Heart right ventricle (tissue), 16 donors: Measurements from ENCODE around the gene HORMAD2. TPM values are rescaled to one million over a fixed set of nuclear protein-coding genes. Genes with fewer than 3 reads are reported as not detected.

Experiments
- ATAC-seq, 8 donors: fragments of 200-7000 bp; cut with Tn5 transposase; one replicate each; pipeline ENCODE4 v1.9.1; 2020; ENCODE audit warnings: mild to moderate bottlenecking in 8 of 8, moderate library complexity in 8 of 8, moderate number of reproducible peaks in 1 of 8
- DNase-seq, 2 donors: peaks; one replicate each; pipeline ENCODE4 v3.0.0-alpha.2; 2020
- H3K27ac ChIP-seq, 10 donors: fragments of 200-600 bp; sonication (generic) in 2 of 10; one replicate each; pipeline versions ENCODE4 v1.5.0 to v1.8.0; 2020 to 2022; ENCODE audit warnings: mild to moderate bottlenecking in 3 of 10
- H3K27me3 ChIP-seq, 7 donors: fragments of 200-600 bp; one replicate each; pipeline ENCODE4 v1.8.0; 2021 to 2022; ENCODE audit warnings: mild to moderate bottlenecking in 2 of 7
- H3K36me3 ChIP-seq, 9 donors: fragments of 200-600 bp; sonication (generic) in 1 of 9; one replicate each; pipeline versions ENCODE4 v1.5.0 to v1.8.0; 2020 to 2022; ENCODE audit warnings: mild to moderate bottlenecking in 2 of 9
- H3K4me1 ChIP-seq, 9 donors: fragments of 200-600 bp; sonication (generic) in 1 of 9; one replicate each; pipeline versions ENCODE4 v1.5.0 to v1.8.0; 2020 to 2022; ENCODE audit warnings: mild to moderate bottlenecking in 4 of 9
- H3K4me3 ChIP-seq, 10 donors: fragments of 200-600 bp; sonication (generic) in 2 of 10; one replicate each; pipeline versions ENCODE4 v1.5.0 to v1.8.0; 2020 to 2022; ENCODE audit warnings: mild to moderate bottlenecking in 7 of 10, moderate library complexity in 2 of 10
- H3K9me3 ChIP-seq, 11 donors: fragments of 200-600 bp in 10 of 11; sonication (generic) in 2 of 11; one replicate each; pipeline versions ENCODE4 v1.5.0 to v1.8.0; 2013 to 2022; ENCODE audit warnings: mild to moderate bottlenecking in 2 of 11, control low read depth in 1 of 11, moderate library complexity in 1 of 11
- WGBS, 2 donors: extraction: QIAGEN DNeasy Blood & Tissue Kit; methylation state at CpG; one replicate each; pipeline ENCODE4 v1.1.7; 2013; ENCODE audit warnings: inconsistent platforms in 1 of 2; 5-methylcytosine and 5-hydroxymethylcytosine counted together
- intact Hi-C, 10 donors: fragments of 100-400 bp; cut with DNase I; formaldehyde crosslinking; loops; one replicate each; pipeline versions ENCODE4 v1.11.1 to v1.14.2; 2022
- polyA plus RNA-seq, 2 donors: library from polyadenylated mRNA; stranded (reverse); fragments of 200-250 nt; gene quantifications; one replicate each; pipeline ENCODE4 v1.2.3, GENCODE V29; 2013
- total RNA-seq, 10 donors: library from RNA; stranded (reverse); fragmentation: NEBNext Ultra II Directional in 3 of 10; extraction: Animal tissue kit (Norgen Biotek cat#: 25700) in 3 of 10; gene quantifications; one replicate each; pipeline versions ENCODE4 v1.2.1 to v1.2.4, GENCODE V29; 2021 to 2023
- TF ChIP-seq, protein P1 (sequence below), 9 donors: fragments of 200-600 bp; sonication (generic) in 2 of 9; IDR thresholded peaks; one replicate each; pipeline versions ENCODE4 v1.5.0 to v1.8.0; 2021 to 2022; ENCODE audit warnings: antibody characterized with exemption in 9 of 9, mild to moderate bottlenecking in 5 of 9, moderate library complexity in 1 of 9
- donor health status: Arrhythmogenic right ventricular cardiomyopathy.
- donor health status: ischemic (EF 13 %, LVEDD 7.1; RV severe dilation, severe dysfunction).
- donor health status: healthy with polysubstance abuse.
- donor health status: DM: no; HTN: yes; CAD: no.
- donor health status: DM: no; HTN: no; CAD: no.
- donor health status: ischemic (EF 25% LVEDD 6.9; RV normal size, moderate dysfunction).
- donor health status: ischemic (EF 25% LVEDD 5.7; RV mildly dilated, moderate dysfunction).
- donor health status: healthy.
- donor health status: DM: yes; HTN: yes; CAD: no.
- donor health status: Ischemic cardiomyopathy.
- donor health status: ischemic (EF 35%, LVEDD 5.7; RV mildly dilated, moderate dysfunction).
- donor health status: nonischemic (EF 11% LVEDD 7.7; RV severe dilation, severe dysfunction).
- donor health status: DM: yes; HTN: yes; CAD: no.
- donor health status: PGD.
- donor health status: ischemic (EF 29% LVEDD 5.4; RV normal size, mild dysfunction).
- donor health status: nonischemic (EF 23%, LVEDD 6.1; RV moderate dilation, normal function).

HORMAD2 gene
- total and polyA plus RNA-seq, 12 donors = not detected

DNA sequence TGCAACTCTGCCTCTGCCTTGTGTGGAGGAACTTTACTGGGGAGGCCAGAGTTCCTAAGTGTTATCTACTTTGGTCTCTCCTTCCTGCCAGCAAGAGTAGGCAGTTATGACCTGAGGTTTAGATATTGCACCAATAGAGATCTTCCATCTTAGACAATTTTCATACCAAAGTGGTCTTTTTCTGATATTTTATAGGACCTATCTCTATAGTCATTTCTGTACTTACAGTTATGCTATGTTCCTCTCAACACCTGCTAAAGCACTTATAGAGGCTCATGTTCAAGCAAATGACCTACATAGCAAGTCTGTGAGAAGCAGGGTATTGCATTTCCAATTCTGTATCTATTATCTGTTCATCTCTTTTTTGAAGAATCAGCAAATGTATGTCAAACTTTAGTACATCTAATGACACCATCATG is 80.8 kb downstream of the HORMAD2 start:
- peaks cover 0 to 38% (median 26%) of the 10 kb centered on the region in 7 donors for H3K27me3 ChIP-seq
- TF ChIP-seq, protein P1, sequence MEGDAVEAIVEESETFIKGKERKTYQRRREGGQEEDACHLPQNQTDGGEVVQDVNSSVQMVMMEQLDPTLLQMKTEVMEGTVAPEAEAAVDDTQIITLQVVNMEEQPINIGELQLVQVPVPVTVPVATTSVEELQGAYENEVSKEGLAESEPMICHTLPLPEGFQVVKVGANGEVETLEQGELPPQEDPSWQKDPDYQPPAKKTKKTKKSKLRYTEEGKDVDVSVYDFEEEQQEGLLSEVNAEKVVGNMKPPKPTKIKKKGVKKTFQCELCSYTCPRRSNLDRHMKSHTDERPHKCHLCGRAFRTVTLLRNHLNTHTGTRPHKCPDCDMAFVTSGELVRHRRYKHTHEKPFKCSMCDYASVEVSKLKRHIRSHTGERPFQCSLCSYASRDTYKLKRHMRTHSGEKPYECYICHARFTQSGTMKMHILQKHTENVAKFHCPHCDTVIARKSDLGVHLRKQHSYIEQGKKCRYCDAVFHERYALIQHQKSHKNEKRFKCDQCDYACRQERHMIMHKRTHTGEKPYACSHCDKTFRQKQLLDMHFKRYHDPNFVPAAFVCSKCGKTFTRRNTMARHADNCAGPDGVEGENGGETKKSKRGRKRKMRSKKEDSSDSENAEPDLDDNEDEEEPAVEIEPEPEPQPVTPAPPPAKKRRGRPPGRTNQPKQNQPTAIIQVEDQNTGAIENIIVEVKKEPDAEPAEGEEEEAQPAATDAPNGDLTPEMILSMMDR (IDR thresholded peaks at IDR 0.05) = no peak

DNA sequence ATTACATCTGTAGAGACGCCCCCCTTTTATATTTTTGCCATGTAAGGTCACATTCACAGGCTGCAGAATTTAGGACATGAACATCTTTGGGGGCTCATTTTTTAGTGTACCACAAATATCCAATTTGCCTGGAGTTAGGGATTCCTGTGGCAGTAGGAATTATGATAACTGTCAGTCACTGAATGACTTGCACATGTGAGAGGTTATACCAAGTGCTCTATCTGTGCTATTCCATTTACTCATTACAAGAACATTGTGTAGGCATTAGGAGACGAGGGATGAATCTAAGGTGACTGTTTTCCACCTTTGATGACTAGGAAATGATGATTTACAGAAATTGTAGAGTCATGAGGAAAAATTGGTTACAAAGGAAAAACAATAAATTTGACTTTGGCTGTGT is 87.0 kb downstream of the HORMAD2 start:
- Histone ChIP-seq H3K4me3 (no peak overlapping the region), H3K27ac (no peak overlapping the region), H3K4me1 (no peaks in the 10 kb centered on the region), H3K36me3 (no peaks in the 10 kb centered on the region), H3K9me3 (no peaks in the 10 kb centered on the region), H3K27me3 (peaks cover 0 to 81% (median 54%) of the 10 kb centered on the region in 7 donors)
- 74 to 82% methylated on average over 2 of the region's 2 CpGs for whole genome bisulfite sequencing, 2 donors
- no peak for ATAC-seq
- intact Hi-C loops = no loop called here
- TF ChIP-seq, protein P1 (IDR thresholded peaks at IDR 0.05) = no peak
- DNase-seq = no peak

More for the DNA sequence above, 80.8 kb downstream of the HORMAD2 start:
- ATAC-seq (no peak), DNase-seq (no peak)
- Histone ChIP-seq H3K36me3 (no peaks in the 10 kb centered on the region), H3K27ac (no peak overlapping the region), H3K4me1 (no peaks in the 10 kb centered on the region), H3K4me3 (no peak overlapping the region), H3K9me3 (no peaks in the 10 kb centered on the region)
- intact Hi-C loops = no loop called here

DNA sequence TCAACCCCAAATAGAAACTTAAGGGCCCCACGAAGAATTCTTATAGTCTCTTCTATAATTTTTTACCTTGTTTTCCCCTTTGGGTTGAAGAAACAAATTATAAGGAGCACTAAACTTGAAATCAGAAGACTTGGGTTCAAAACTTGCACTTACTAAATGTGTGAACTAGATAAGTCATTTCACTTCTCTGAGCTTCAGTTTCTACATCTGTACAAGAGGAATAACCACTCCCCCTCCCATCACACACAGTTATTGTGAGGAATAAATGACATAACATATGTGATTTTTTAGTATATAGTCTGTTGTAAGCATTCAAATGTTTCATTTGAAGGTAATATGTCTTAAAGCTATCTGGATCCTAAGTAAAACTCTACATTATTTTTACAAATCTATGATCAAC is 87.5 kb downstream of the HORMAD2 start:
- no peak overlapping the region for H3K4me3 ChIP-seq
- WGBS, 2 donors = 64 to 73% methylated on average over 1 of the region's 1 CpG
- peaks cover 0 to 82% (median 54%) of the 10 kb centered on the region in 7 donors for H3K27me3 ChIP-seq
- H3K36me3 ChIP-seq = no peaks in the 10 kb centered on the region
- no peaks in the 10 kb centered on the region for H3K4me1 ChIP-seq
- H3K9me3 ChIP-seq = no peaks in the 10 kb centered on the region
- intact Hi-C loops = no loop called here
- DNase-seq = no peak
- ATAC-seq = no peak
- TF ChIP-seq, protein P1 (IDR thresholded peaks at IDR 0.05) = no peak
- no peak overlapping the region for H3K27ac ChIP-seq

DNA sequence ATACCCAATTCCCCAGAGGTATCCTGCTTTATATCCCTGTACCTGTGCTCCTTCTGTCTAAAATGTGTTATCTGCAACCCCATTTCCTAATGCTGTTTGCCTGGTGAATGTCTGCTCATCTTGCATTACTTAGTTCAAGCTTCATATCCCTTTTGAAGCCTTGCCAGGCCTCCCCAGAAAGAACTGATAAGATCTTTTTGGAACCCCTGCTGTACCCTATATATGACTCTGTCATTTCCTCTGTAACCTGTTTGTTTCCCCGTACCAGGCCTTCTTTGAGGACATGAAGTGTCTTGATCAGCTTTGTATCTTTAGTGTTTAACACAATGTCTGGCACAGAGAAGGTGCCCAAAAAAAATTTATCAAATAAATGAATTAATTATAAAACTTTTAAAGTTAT is 88.7 kb downstream of the HORMAD2 start:
- DNase-seq = no peak
- ATAC-seq = no peak
- 48 to 63% methylated on average over 1 of the region's 1 CpG for WGBS, 2 donors
- Histone ChIP-seq H3K27ac (no peak overlapping the region), H3K4me1 (no peaks in the 10 kb centered on the region), H3K9me3 (no peaks in the 10 kb centered on the region), H3K27me3 (peaks cover 0 to 90% (median 54%) of the 10 kb centered on the region in 7 donors), H3K36me3 (no peaks in the 10 kb centered on the region), H3K4me3 (no peak overlapping the region)
- TF ChIP-seq, protein P1 (IDR thresholded peaks at IDR 0.05) = no peak
- intact Hi-C loops = no loop called here
